HepG2 (cell line): ENCODE measurements around the gene FBXL4. TPM values are rescaled to one million over a fixed set of nuclear protein-coding genes. Genes with fewer than 3 reads are reported as not detected.

Experiments
- ATAC-seq: fragments of 200-7000 bp; cut with Tn5 transposase; 3 replicates; pipeline ENCODE4 v1.9.1; 2020; ENCODE audit warnings: mild to moderate bottlenecking, moderate library complexity
- BruUV-seq: library from RNA; stranded (reverse); fragments of 400-500 nt; replicated peaks from 2 replicates; lab custom pipeline; 2021; lab: Mats Ljungman, UMichigan
- CTCF ChIA-PET: fragments of 300-600 bp; formaldehyde crosslinking; extraction: SDS; loops from one replicate; lab custom pipeline; 2021; ENCODE audit warnings: low total read pairs, inconsistent platforms, low intra/inter-chr PET ratio; lab: Yijun Ruan, JAX
- POLR2A ChIA-PET: fragments of 350-600 bp; sonication (Branson Sonifier 250); formaldehyde crosslinking; loops from one replicate; lab custom pipeline; 2020; ENCODE audit warnings: antibody characterized with exemption, inconsistent platforms; lab: Yijun Ruan, JAX
- DNase-seq: peaks from one replicate; pipeline ENCODE4 v3.0.0-alpha.2; 2015; ENCODE audit warnings: low spot score
- FAIRE-seq: peaks from 3 replicates; lab custom pipeline; 2011; peaks lifted over from hg19 to GRCh38; lab: Jason Lieb, UNC
- H2AFZ ChIP-seq: one replicate; pipeline ENCODE4 v1.6.1; 2011; ENCODE audit warnings: low read length, inconsistent platforms
- H3K27ac ChIP-seq: fragments of 300-600 bp; 3 replicates; pipeline ENCODE4 v1.8.0; 2011; ENCODE audit warnings: mixed run types, mild to moderate bottlenecking, mixed read lengths, low read length, inconsistent platforms; ENCODE audit not compliant: insufficient read depth; ENCODE audit errors: extremely low read length
- H3K27me3 ChIP-seq, 2 experiments: fragments of 200-600 bp in 1 of 2; 2 replicates in 1 of 2; 3 replicates in 1 of 2; pipeline versions ENCODE4 v1.6.0 to v1.8.0; 2011; ENCODE audit warnings: low read length in 2 of 2, mild to moderate bottlenecking in 2 of 2, moderate library complexity in 2 of 2, inconsistent platforms in 1 of 2; ENCODE audit not compliant: insufficient read depth in 2 of 2, control insufficient read depth in 1 of 2
- H3K36me3 ChIP-seq, 2 experiments: fragments of 200-600 bp in 1 of 2; replicated peaks in 1 of 2; 2 replicates in 1 of 2; 3 replicates in 1 of 2; pipeline versions ENCODE4 v1.5.1 to v1.8.0; 2011; ENCODE audit warnings: low read length in 2 of 2, inconsistent platforms in 1 of 2; ENCODE audit not compliant: insufficient read depth in 2 of 2, control insufficient read depth in 1 of 2
- H3K4me1 ChIP-seq: 2 replicates; pipeline ENCODE4 v1.5.1; 2012; ENCODE audit warnings: low read length, inconsistent platforms; ENCODE audit not compliant: insufficient read depth
- H3K4me2 ChIP-seq: 2 replicates; pipeline ENCODE4 v1.6.0; 2011; ENCODE audit warnings: low read depth, low read length, inconsistent platforms
- H3K4me3 ChIP-seq, 3 experiments: fragments of 200-600 bp in 1 of 3; sonication (generic), shearing (Covaris generic) in 1 of 3; replicated peaks in 1 of 3; 2 replicates each; pipeline ENCODE4 v1.5.1; 2011 to 2016; ENCODE audit warnings: low read length in 3 of 3, inconsistent platforms in 2 of 3, low read depth in 2 of 3, mild to moderate bottlenecking in 2 of 3, control low read depth in 1 of 3, mixed read lengths in 1 of 3; ENCODE audit not compliant: insufficient read depth in 1 of 3
- H3K79me2 ChIP-seq: one replicate; pipeline ENCODE4 v1.6.1; 2011; ENCODE audit warnings: low read length, inconsistent platforms; ENCODE audit not compliant: insufficient read depth
- H3K9ac ChIP-seq: 2 replicates; pipeline ENCODE4 v1.6.0; 2011; ENCODE audit warnings: mild to moderate bottlenecking, low read depth, low read length, inconsistent platforms; ENCODE audit not compliant: insufficient read depth
- H3K9me3 ChIP-seq: 2 replicates; pipeline ENCODE4 v1.5.1; 2012; ENCODE audit warnings: mild to moderate bottlenecking, low read length
- H4K20me1 ChIP-seq: 2 replicates; pipeline ENCODE4 v1.6.0; 2011; ENCODE audit warnings: inconsistent platforms, mild to moderate bottlenecking, low read length, moderate library complexity; ENCODE audit not compliant: insufficient read depth
- DNMT1 ChIP-seq: sonication (generic); formaldehyde crosslinking; IDR thresholded peaks from 2 replicates; pipeline ENCODE4 v1.5.1; 2020; ENCODE audit warnings: mild to moderate bottlenecking, missing genetic modification reagents
- KDM5A ChIP-seq: fragments of 200-600 bp; sonication (generic); IDR thresholded peaks from 2 replicates; pipeline ENCODE4 v1.7.0; 2018; ENCODE audit warnings: antibody characterized with exemption, mild to moderate bottlenecking, low read length, borderline replicate concordance
- PRDM10 ChIP-seq: sonication (generic); formaldehyde crosslinking; IDR thresholded peaks from 2 replicates; pipeline ENCODE4 v1.4.0; 2020; ENCODE audit warnings: low read depth, missing genetic modification reagents
- TBX2 ChIP-seq: sonication (generic); formaldehyde crosslinking; IDR thresholded peaks from 2 replicates; pipeline ENCODE4 v1.5.0; 2020; ENCODE audit warnings: missing genetic modification reagents, mild to moderate bottlenecking, borderline replicate concordance
- ZNF431 ChIP-seq: sonication (generic); formaldehyde crosslinking; IDR thresholded peaks from 2 replicates; pipeline ENCODE4 v1.9.0; 2022; ENCODE audit warnings: missing genetic modification reagents, low read depth, mild to moderate bottlenecking, borderline replicate concordance
- ZNF496 ChIP-seq: sonication (generic); formaldehyde crosslinking; IDR thresholded peaks from 2 replicates; pipeline ENCODE4 v1.8.1; 2023; ENCODE audit warnings: mild to moderate bottlenecking, moderate library complexity, missing genetic modification reagents; ENCODE audit not compliant: insufficient replicate concordance
- ZNF546 ChIP-seq: sonication (generic); formaldehyde crosslinking; conservative IDR thresholded peaks from 2 replicates; pipeline ENCODE4 v1.8.1; 2023; ENCODE audit warnings: mild to moderate bottlenecking, missing genetic modification reagents
- ZNF660 ChIP-seq: sonication (generic); formaldehyde crosslinking; IDR thresholded peaks from 2 replicates; pipeline ENCODE4 v1.5.1; 2020; ENCODE audit warnings: mild to moderate bottlenecking, low read depth, missing genetic modification reagents, borderline replicate concordance
- ZNF747 ChIP-seq: sonication (generic); formaldehyde crosslinking; IDR thresholded peaks from 2 replicates; pipeline ENCODE4 v1.8.1; 2023; ENCODE audit warnings: missing genetic modification reagents, mild to moderate bottlenecking, borderline replicate concordance
- WGBS: methylation state at CpG from one replicate; pipeline ENCODE4 v1.1.6; 2017; ENCODE audit warnings: low lambda C conversion rate; 5-methylcytosine and 5-hydroxymethylcytosine counted together
- in situ Hi-C: cut with HindIII; loops from 2 replicates; pipeline ENCODE4 v1.10.0; 2017; ENCODE audit warnings: low pct_unique_long_range_greater_than_20kb; ENCODE audit not compliant: extremely low pct_ligation_motif_present
- intact Hi-C: fragments of 100-400 bp; cut with micrococcal nuclease; formaldehyde crosslinking; loops from one replicate; pipeline ENCODE4 v1.10.0; 2022; ENCODE audit not compliant: unreplicated experiment
- polyA plus RNA-seq, 8 experiments: library from polyadenylated mRNA; depleted of rRNA in 3 of 8; stranded (reverse) in 7 of 8; unstranded in 1 of 8; fragments of >200 nt; fragmentation: Illumina TruSeq in 4 of 8; extraction: Trizol in 4 of 8; gene quantifications; 2 replicates each; pipeline versions ENCODE4 v1.2.1 to v1.2.3, GENCODE V29; 2011 to 2016; ENCODE audit warnings: low read depth in 4 of 8, missing spikeins in 1 of 8, mixed read lengths in 1 of 8; ENCODE audit not compliant: insufficient read depth in 1 of 8
- total RNA-seq, 5 experiments: library from RNA; depleted of rRNA; stranded (reverse); fragments of >200 nt; fragmentation: Illumina TruSeq; extraction: Trizol; gene quantifications; 2 replicates each; pipeline ENCODE4 v1.2.3, GENCODE V29; 2016; ENCODE audit warnings: low read depth in 1 of 5
- TF ChIP-seq, protein P1 (sequence below): sonication (generic); formaldehyde crosslinking; IDR thresholded peaks from 2 replicates; pipeline ENCODE4 v1.4.0; 2020; ENCODE audit warnings: missing genetic modification reagents

Gene FBXL4
- total and polyA plus RNA-seq, 2 of the 13 experiments (the other 11 are each of a cell fraction or from before 2014, with no cell fraction given): 13.2 to 17.6 TPM

GRCh38 chr6:98871057-98871456 lies 76.7 kb downstream of the FBXL4 start:
- no peaks in the 10 kb centered on the region for H3K4me1 ChIP-seq
- in situ Hi-C loops: no loop called here
- no peaks in the 10 kb centered on the region for H3K9me3 ChIP-seq
- no peak for FAIRE-seq
- no peaks in the 10 kb centered on the region for H3K27me3 ChIP-seq
- H3K9ac ChIP-seq: no peak overlapping the region
- BruUV-seq: no TSS peak
- no peaks in the 10 kb centered on the region for H4K20me1 ChIP-seq
- ChIA-PET POLR2A (no interaction called here), CTCF (no interaction called here)
- ATAC-seq: no peak
- H3K79me2 ChIP-seq: no peaks in the 10 kb centered on the region
- H2AFZ ChIP-seq: no peak overlapping the region
- H3K36me3 ChIP-seq: peaks cover 3% of the 10 kb centered on the region in 2 experiments; a peak in 1 of 5 replicates
- WGBS: 90% methylated on average over 3 of the region's 3 CpGs
- H3K27ac ChIP-seq: no peak overlapping the region
- TF ChIP-seq ZNF660: no peak
- TF ChIP-seq ZNF747 (CRISPR knock-in tag): no peak
- TF ChIP-seq, protein P1, sequence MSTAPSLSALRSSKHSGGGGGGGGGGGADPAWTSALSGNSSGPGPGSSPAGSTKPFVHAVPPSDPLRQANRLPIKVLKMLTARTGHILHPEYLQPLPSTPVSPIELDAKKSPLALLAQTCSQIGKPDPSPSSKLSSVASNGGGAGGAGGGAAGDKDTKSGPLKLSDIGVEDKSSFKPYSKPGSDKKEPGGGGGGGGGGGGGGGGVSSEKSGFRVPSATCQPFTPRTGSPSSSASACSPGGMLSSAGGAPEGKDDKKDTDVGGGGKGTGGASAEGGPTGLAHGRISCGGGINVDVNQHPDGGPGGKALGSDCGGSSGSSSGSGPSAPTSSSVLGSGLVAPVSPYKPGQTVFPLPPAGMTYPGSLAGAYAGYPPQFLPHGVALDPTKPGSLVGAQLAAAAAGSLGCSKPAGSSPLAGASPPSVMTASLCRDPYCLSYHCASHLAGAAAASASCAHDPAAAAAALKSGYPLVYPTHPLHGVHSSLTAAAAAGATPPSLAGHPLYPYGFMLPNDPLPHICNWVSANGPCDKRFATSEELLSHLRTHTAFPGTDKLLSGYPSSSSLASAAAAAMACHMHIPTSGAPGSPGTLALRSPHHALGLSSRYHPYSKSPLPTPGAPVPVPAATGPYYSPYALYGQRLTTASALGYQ (CRISPR knock-in tag): no peak
- no peak for TF ChIP-seq KDM5A
- TF ChIP-seq ZNF496 (CRISPR knock-in tag): no peak
- TF ChIP-seq ZNF546: no peak
- TF ChIP-seq TBX2 (CRISPR knock-in tag): no peak
- no peak for TF ChIP-seq DNMT1 (CRISPR knock-in tag)
- no peak for TF ChIP-seq ZNF431 (CRISPR knock-in tag)
- TF ChIP-seq PRDM10 (CRISPR knock-in tag): no peak
- intact Hi-C loops: no loop called here
- no peak overlapping the region for H3K4me3 ChIP-seq
- H3K4me2 ChIP-seq: no peak overlapping the region
- DNase-seq: no peak
